22Rv1 (cell line): ENCODE data around the gene GPR27.

Experiments
- ZFX ChIP-seq: fragments of 450-650 bp; IDR thresholded peaks from 2 replicates; pipeline ENCODE4 v1.6.1; 2017; ENCODE audit warnings: antibody characterized with exemption, borderline replicate concordance
- TF ChIP-seq, protein P1 (sequence below): fragments of 450-650 bp; IDR thresholded peaks from 2 replicates; pipeline ENCODE4 v1.5.1; 2017; ENCODE audit warnings: mild to moderate bottlenecking

- TF ChIP-seq, protein P1, sequence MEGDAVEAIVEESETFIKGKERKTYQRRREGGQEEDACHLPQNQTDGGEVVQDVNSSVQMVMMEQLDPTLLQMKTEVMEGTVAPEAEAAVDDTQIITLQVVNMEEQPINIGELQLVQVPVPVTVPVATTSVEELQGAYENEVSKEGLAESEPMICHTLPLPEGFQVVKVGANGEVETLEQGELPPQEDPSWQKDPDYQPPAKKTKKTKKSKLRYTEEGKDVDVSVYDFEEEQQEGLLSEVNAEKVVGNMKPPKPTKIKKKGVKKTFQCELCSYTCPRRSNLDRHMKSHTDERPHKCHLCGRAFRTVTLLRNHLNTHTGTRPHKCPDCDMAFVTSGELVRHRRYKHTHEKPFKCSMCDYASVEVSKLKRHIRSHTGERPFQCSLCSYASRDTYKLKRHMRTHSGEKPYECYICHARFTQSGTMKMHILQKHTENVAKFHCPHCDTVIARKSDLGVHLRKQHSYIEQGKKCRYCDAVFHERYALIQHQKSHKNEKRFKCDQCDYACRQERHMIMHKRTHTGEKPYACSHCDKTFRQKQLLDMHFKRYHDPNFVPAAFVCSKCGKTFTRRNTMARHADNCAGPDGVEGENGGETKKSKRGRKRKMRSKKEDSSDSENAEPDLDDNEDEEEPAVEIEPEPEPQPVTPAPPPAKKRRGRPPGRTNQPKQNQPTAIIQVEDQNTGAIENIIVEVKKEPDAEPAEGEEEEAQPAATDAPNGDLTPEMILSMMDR = no peak
- no peak for TF ChIP-seq ZFX
These were observed 32.5 kb downstream of the GPR27 start for GRCh38 chr3:71786217-71786549.
